HG03460 (cell line): Measurements from ENCODE around the gene DDT.
"Not testable (repeated sequence)": the region's sequence is repeated elsewhere in the genome, so short reads cannot be mapped to it uniquely, and the experiment has no call there.

Source experiments
- ATAC-seq: cut with Tn5 transposase; IDR thresholded peaks from one replicate; pipeline ENCODE4 v1.9.1; 2021; ENCODE audit not compliant: unreplicated experiment

Gene DDT

DNA sequence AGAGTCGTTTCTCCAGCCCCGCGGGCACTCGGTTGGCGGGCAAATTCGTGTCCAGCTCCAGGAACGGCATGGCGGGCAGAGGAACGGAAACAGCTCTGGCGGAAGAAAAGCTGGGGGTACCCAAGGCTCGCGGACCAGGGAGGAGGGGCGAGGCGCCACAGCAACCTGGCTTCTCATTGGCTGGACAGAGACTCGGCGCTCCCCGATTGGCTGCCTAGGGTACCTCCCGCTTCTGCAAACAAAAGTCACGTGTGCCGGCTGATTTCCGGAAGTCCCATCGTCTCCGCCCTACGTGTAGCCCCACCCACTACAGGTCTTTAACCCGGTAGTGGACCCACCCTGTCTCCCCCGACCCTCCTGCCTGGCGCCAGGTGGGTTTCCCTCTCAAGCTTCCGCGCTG lies at the start of gene DDT:
DDT (minus strand) TSS at position 97 of the 400 bp plus-strand sequence; CDS start at position 70, 27 bp downstream.
- ATAC-seq = peak; percentile 86

DNA sequence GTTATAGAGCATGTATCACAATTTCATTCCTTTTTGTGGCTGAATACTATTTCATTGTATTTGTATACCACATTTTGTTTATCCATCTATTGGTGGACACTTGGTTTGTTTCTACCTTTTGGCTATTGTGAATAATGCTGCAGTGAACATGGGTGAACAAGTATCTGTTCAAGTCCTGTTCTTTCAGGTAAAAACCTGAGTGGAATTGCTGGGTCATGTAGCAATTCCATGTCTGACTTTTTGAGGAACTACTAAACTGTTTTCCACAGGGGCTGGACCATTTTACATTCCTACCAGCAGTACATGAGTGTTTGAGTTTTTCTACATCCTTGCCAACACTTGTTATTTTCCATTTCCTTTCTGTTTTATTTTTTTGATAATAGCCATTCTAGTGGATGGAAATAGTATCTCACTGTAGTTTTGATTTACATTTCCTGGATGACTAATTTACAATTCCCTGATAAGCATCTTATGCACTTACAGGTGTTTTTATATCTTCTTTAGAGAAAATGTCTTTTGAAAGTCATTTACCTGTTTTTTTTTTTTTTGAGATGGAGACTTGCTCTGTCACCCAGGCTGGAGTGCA lies 49.1 kb upstream of the DDT start:
- ATAC-seq = no peak

DNA sequence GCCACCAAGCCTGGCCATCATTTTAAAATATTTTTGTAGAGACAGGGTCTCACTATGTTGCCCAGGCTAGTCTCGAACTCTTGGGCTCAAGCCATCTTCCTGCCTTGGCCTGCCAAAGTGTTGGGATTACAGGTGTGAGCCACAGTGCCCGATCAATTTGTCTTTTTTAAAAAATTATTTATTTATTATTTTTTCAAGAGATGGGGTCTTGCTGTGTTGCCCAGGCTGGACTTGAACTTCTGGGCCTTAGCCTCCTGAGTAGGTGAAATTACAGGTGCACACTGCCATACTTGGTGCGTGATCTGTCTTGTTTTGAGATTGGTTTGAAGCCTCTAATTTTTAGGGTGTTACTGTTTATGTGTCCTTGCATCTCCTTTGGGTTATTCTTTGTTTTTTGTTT lies 47.1 kb upstream of the DDT start:
- no peak for ATAC-seq

- ATAC-seq = no peak
These were observed 41.9 kb upstream of the DDT start for GRCh38 chr22:24016156-24016555.

- ATAC-seq = no peak
These were observed 37.5 kb upstream of the DDT start for GRCh38 chr22:24011735-24012068.

GRCh38 chr22:24010018-24010391 lies 35.8 kb upstream of the DDT start:
- no peak for ATAC-seq

DNA sequence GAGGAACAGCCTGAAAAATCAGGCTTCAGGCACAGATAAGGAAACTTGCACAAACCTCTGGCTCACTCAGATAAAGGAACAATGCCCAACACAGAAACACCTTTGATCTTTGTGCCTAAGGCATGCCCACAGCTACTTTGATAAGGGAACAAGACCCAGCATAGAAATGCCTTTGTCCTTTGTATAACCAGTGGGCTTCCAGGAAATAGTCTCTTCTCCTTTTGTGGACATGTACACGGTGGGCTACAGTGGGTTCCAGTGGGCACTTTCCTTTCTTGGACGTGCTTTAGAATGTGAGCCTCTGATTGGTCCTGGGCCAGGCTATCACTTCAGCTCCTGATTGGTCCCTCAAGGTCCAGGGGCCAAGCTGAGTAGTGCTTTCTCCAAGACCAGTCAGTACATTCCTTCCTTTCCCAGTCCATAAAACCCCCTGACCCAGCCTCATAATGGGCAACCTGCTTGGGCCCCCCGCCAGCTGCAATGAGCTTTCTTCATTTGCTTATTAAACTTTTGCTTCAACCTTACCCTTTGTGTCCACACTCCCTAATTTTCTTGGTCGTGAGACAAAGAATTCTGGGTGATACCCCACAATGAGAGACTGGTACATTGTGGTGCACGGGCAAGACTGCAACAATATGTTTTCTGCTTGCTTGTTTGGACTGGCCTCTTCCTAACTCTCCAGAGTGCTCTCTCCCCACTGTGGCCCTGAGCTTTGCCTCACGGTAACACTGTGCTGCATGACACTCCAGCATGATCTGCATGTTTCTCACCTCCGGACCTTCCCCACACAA lies 35.2 kb upstream of the DDT start:
- ATAC-seq = no peak

- ATAC-seq = no peak
These were observed 34.4 kb upstream of the DDT start for GRCh38 chr22:24008381-24009226.

- no peak for ATAC-seq
These were observed 33.7 kb upstream of the DDT start for GRCh38 chr22:24008022-24008283.

DNA sequence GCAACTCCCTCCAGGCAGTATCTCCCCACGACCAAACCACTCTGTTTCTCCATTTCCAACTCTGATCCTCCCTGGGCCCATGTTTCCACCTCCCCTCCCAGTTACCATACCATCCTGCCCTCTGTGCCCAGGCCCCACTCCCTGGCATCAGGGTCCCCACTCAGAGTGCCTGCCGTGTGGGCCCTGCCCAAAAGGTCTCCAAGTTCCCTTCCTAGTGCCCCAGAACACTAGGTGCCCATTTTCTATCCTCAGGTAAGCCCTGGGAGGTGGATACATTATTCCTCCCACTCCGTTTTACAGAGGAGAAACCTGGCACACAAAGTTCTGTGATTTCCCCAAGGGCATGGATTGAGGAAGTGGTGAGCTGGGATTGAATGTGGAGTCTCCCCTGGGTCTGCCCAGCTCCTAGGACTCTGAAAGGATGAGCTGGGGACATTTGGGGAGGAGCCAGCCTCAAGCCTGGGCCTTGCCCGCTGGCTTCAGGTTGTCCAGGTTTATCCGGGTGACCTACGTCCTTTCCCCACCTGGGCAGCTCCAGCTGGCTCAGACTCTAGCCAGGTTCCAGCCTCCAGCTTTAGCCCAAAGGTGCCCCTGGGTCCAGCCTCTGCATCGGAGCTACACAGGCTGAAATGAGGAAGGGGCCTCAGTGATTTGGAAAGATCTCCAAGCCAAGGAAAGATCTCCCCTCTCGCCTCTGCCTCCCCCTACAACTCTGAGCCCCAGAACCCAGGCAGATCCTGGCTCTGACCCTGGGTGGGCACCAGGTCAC lies 33.2 kb upstream of the DDT start:
- ATAC-seq = no peak

DNA sequence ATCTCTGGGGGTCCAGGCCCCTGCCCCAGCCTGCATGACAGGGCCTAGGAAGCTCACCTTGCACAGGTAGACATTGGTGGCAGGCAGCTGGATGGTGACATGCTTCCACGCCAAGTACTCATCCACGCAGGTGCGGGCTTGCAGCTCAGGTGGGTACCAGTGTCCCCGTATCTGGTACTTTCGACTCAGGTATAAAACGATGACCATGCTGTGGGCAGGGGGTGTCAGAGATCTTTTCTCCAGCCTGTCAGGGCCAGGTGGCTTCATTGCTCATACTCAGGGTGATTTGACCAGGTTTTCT lies 32.6 kb upstream of the DDT start:
- no peak for ATAC-seq

DNA sequence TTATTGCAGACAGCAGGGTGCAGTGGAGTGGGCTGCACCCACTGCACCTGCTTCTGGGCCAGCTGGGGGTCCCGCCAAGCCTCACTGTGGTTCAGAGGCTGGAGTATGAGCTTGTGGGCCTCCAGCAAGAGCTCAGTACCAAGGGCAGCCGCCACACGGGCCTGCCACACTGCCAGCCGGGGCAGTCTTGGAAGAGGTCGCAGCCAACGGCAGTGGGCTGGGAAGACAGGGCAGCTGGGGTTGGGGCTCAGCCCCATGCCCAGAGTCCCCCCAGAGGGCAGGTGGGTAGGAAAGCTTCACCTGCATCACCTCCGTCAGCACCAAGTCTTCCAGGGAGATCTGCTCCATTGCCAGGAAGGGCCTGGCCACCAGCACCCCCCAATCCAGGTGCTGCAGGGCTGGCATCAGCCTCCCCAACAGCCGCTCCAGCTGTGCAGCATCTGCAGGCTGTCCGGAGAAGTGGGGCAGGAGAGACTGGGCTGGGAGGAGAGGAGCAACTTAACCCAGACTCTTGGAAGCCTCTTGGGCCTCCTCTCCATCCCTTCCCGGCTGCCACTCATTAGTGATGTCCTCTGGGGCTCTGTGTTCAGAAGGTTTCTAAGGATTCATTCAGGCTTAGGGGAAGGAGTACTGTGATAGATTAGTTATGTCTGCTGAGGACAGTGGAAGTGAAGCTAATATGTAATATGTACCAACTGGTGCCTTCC lies 32.1 kb upstream of the DDT start:
- no peak for ATAC-seq

GRCh38 chr22:24005201-24005600 lies 31.0 kb upstream of the DDT start, which contains the start of gene GSTT4:
TSS of gene GSTT4 (minus strand) at chr22:24005453. CDS start at chr22:24005356, 97 bp downstream.
- ATAC-seq = no peak

- ATAC-seq = no peak
These were observed 29.6 kb upstream of the DDT start for GRCh38 chr22:24003887-24004286.

DNA sequence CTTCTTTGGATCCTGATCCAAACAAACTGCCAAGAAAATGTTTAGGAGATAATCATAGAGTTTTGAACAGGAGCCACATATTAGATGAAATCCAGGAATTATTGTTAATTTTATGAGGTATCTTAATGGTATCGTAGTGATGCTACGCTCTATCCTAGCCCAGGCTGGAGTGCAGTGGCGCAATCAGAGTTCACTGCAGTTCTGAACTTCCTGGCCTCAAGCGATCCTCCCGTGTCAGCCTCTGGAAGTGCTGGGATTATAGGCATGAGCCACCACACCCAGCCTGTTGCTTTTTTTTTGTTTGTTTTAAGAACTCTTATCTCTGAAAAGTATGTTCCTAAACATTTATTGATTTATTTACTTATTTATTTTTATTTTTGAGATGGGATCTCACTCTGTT lies 28.6 kb upstream of the DDT start:
- ATAC-seq = no peak

DNA sequence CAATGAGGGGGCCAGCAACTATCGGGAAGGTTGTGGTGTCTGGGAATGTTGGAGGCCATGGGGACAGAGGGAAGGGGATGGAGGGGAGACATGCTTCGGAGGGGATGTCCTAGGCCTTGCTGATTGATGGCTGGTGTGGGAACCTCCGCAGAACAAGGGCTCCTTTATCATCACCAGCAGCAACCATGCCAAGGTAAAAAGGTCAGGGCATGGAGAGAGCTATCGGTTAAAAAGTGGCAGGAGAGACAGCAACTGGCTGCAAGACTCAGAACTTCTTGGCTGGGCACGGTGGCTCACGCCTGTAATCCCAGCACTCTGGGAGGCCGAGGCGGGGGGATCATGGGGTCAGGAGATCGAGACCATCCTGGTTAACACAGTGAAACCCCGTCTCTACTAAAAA lies 28.0 kb upstream of the DDT start:
- no peak for ATAC-seq

DNA sequence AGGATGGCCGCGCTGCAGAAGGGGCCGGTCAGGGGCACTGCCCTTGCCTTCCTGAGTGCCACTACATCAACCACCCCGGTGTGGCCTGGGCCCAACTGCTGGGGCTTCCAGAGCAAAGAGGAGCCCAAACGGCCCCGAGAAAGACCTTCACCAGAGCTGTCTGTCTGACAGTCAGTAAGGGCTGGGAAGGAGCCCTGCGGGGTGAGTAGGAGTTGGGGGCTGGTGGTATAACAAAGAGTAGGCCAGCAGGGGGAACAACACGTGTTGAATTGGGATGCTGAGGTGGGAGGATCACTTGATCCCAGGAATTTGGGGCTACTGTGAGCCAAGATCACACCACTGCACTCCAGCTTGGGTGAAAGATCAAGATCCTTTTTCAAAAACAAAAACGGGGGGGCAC lies 27.1 kb upstream of the DDT start:
- no peak for ATAC-seq

- not testable (repeated sequence) for ATAC-seq
These were observed 25.5 kb upstream of the DDT start for GRCh38 chr22:23999779-24000178.

DNA sequence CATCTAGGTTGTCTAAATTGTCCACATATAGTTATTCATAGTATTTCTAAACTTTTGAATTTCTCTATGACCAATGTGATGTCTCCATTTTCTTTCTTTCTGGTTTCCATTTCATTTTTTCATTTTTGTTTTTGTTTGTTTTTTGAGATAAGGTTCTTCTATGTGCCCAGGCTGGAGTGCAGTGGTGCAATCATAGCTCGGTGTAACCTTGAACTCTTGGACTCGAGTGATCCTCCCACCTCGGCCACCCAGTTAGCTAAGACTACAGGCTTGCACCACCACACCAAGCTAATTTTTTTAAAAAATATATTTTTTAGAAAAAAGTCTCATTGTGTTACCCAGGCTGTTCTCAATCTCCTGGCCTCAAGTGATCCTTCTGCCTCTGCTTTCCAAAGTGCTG lies 22.9 kb upstream of the DDT start:
- ATAC-seq = no peak

DNA sequence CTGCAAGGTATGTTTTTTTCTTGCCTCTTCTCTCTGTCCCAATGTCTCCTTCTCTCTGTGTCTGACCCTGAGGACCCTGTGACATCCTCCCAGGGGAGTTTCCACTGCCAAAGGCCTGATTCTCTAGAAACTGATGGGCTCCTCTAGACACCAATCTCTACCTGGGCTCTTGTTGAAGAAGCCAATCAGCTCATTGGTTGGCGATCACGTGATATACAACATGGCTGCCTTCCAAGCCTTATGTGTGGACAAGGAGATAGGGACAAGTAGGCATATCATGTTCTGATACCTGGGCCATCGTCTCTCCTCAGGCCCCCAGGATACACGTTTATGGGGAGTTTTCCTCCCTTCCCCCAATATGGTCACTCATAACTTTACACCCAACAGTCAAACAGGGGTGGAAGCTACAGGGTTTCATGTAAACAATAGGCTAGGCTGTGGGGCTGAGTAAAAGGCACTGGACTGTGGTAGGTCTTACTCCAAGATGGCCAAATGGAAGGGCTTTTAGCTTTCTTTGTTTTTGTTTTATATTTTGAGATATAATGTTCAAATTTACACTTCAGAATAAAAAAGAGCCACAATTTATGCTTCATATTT lies 19.4 kb upstream of the DDT start:
- not testable (repeated sequence) for ATAC-seq

GRCh38 chr22:23993080-23993479 lies 18.8 kb upstream of the DDT start:
- not testable (repeated sequence) for ATAC-seq
